HG03354 (cell line): ENCODE data around the gene RPS27A.
A peak's percentile ranks its signal among the peaks of the same experiment; 100 is the strongest.
"Not testable (repeated sequence)": the region's sequence is repeated elsewhere in the genome, so short reads cannot be mapped to it uniquely, and the experiment has no call there.

Experiments used
- ATAC-seq: cut with Tn5 transposase; IDR thresholded peaks from one replicate; pipeline ENCODE4 v1.9.1; 2021; ENCODE audit warnings: mild to moderate bottlenecking; ENCODE audit not compliant: unreplicated experiment, poor library complexity, severe bottlenecking

The RPS27A gene

GRCh38 chr2:55232084-55232862 is at the start of gene RPS27A, which contains the start of gene CLHC1:
Gene RPS27A, plus strand, starts transcription at chr2:55232688. Its CDS starts 137 bp downstream, at chr2:55232825.
Gene CLHC1, minus strand, starts transcription at chr2:55232293. Its CDS starts 9,882 bp downstream, at chr2:55222411.
- peak; percentile 85 for ATAC-seq

DNA sequence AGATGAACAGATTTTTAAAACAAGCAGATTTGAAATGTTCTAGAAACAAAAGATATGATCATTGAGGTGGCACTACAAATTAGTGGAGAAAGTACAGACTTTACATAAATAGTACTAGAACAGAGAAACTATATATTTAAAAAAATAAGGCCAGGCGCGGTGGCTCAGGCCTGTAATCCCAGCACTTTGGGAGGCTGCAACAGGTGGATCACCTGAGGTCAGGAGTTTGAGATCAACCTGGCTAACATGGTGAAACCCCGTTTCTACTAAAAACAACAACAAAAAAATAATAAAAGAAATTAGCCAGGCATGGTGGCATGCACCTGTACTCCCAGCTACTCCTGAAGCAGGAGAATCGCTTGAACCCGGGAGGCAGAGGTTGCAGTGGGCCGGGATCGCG is 45.7 kb upstream of the RPS27A start:
- not testable (repeated sequence) for ATAC-seq

DNA sequence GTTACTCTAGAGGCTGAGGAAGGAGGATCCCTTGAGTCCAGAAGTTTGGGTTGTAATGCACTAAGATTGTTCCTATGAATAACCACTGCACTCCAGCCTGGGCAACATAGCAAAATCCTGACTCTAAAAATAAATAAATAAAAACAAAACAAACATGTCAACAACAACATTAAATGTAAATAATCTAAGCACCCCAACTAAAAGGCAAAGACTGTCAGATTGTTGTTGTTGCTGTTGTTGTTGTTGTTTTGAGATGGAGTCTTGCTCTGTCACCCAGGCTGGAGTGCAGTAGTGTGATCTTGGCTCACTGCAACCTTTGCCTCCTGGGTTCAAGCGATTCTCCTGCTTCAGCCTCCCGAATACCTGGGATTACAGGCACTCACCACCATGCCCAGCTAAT is 40.6 kb upstream of the RPS27A start:
- not testable (repeated sequence) for ATAC-seq

DNA sequence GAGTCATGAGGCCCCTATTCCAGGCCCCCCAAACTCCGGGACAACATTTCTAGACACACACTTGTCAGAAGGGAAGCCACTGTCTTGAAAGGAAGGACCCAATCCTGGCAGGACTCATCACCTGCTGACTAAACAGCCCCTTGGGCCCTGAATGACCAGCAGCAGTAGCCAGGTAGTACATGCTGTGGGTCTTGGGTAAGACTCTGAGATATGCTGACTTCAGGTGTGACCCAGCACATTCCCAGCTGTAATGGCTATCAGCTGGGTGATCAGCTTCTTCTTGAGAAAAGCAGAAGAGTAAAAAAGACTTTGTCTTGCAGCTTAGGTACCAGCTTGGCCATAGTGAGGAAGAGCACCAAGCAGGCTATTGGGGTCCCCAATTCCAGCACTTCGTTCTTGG is 36.0 kb upstream of the RPS27A start:
- ATAC-seq = no peak

GRCh38 chr2:55200416-55200815 is 32.1 kb upstream of the RPS27A start:
- no peak for ATAC-seq

DNA sequence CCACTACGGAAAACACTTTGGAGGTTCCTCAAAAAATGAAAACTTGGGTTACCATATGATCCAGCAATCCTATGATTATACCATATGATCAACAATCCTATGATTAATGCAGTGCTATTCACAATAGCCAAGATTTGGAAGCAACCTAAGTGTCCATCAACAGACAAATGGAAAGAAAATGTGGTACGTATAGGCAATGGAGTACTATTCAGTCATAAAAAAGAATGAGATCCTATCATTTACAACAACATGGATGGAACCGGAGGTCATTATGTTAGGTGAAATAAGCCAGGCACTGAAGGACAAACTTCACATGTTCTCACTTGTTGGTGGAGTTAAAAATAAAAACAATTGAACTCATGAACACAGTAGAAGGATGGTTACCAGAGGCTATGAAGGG is 28.0 kb upstream of the RPS27A start:
- no peak for ATAC-seq

DNA sequence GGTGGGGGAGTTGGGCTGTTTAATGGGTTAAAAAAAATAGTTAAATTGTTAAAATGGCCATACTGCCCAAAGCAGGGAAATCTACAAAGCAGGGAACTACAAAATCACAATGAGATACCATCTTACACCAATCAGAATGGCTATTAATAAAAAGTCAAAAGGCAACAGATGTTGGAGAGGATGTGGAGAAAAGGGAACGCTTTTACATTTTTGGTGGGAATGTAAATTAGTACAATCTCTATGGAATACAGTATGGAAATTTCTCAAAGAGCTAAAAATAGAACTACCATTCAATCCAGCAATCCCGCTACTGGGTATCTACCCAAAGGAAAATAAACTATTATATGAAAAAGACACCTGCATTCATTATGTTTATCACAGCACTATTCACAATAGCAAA is 27.5 kb upstream of the RPS27A start:
- ATAC-seq = no peak

DNA sequence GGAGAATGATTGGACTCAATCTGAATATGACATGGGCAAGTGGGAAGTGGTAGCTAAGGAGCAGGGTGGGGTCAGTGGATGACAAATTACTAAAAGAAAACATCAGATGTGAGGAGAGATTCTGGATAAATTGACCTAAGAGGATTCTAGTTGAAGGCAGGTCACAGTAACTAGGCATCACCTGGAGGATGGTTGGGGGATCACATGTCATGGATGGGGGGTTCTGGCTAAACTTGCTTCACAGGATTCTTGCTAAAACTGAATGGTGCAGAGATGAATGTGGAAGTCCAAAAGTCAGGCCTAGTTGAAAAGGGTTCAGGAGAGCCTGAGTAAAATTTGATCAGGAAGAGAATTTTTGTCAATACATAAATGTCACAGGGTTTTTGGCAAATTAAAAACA is 18.7 kb upstream of the RPS27A start:
- no peak for ATAC-seq

DNA sequence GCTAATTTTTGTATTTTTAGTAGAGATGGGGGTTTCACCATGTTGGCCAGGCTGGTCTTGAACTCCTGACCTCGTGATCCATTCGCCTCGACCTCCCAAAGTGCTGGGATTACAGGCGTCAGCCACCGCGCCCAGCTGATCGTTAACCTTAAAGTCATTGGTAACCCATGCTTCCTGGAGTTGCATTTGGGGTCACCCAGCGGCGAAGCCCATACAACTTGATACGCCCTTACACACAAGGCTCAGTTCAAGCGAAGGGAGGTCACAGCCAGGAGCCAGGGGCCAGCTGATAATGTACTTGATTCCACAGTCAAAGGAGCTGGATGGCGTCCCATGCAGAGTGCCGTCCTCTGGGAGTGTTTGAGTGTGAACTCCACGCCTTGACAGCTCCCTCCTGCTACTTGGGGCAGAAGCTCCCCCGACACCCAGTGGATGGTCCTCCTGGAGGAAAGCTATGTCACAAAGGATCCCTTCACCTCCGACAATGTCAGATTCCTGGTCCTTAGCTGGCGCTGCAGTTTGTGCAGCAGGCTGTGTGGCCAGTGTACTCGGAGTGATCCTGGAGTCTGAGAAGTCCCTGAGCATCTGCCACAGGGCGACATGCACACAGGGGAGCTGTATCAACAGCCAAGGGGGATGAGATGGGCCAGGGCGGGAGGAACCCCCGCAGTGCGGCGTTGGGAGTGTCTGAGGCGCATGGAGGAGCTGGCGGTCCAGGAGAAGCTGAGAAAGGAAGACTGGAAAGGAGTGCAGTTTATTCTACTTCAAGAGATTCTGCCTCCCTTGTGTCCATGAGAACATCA is 8.3 kb upstream of the RPS27A start:
- ATAC-seq = no peak

GRCh38 chr2:55224761-55225261 is 7.7 kb upstream of the RPS27A start:
- no peak for ATAC-seq

GRCh38 chr2:55225481-55226020 is 6.9 kb upstream of the RPS27A start:
- no peak for ATAC-seq

- not testable (repeated sequence) for ATAC-seq
Observed at GRCh38 chr2:55227437-55228225, 4.9 kb upstream of the RPS27A start.

DNA sequence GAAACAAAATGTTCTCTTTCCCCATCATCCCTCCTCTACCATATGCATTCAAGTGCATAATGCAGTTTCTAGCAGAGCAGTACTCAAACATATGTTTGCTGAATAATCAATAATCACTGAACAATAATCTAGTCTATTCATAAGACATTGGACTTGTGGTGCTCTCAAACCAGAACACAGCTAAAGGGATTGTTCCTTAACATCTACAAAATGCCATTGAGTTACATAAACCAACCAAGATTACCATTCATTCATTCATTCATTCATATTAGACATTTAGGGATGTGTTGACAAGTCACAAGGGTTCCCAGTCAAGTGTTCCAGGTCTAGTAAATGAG is 4.3 kb upstream of the RPS27A start:
- ATAC-seq = no peak

- ATAC-seq = no peak
Observed at GRCh38 chr2:55229221-55229620, 3.3 kb upstream of the RPS27A start.

DNA sequence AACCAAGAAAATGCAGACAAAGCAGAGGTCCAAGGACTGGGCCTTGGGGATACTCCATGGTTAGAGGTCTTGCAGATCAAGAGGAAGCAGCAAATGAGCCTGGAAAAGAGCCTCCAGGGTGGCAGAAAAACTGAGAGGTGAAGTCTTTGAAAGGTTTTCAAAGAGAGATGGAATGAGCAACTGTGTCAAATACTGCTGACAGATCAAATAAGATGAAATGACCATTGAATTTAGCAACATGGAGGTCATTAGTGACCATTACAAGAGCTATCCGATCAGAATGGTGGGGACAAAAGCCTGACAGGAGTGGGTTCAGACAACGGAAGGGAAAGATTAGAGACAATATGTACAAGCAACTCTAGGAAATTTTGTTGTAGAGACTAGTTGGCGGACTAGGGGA is 1.9 kb upstream of the RPS27A start:
- no peak for ATAC-seq

- no peak for ATAC-seq
Observed at GRCh38 chr2:55231546-55232083, 873 bp upstream of the RPS27A start.

- peak; percentile 43 for ATAC-seq
Observed at GRCh38 chr2:55232863-55233657, 572 bp downstream of the RPS27A start.

DNA sequence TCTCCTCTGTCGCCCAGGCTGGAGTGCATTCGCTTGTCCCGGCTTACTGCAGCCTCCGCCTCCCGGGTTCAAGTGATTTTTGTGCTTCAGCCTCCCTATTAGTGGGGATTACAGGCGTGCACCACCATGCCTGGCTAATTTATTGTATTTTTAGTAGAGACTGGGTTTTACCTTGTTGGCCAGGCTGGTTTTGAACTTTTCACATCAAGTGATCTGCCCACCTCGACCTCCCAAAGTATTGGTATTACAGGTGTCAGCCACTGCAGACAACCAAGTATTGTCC is 1.1 kb downstream of the RPS27A start:
- no peak for ATAC-seq
